GM13977 (cell line): ENCODE data around the gene PTPRC.

Experiments
- DNase-seq: peaks from one replicate; pipeline ENCODE4 v3.0.0; 2012; ENCODE audit warnings: low spot score
- in situ Hi-C: fragments of 300-500 bp; cut with MboI; formaldehyde crosslinking; loops from one replicate; pipeline ENCODE4 v1.12.0; 2022; ENCODE audit warnings: low sequenced_read_pairs, low pct_unique_long_range_greater_than_20kb, mixed read lengths, inconsistent platforms; ENCODE audit not compliant: unreplicated experiment
- TF ChIP-seq, protein P1 (sequence below): IDR thresholded peaks from 2 replicates; pipeline ENCODE4 v1.5.1; 2012; ENCODE audit warnings: mild to moderate bottlenecking, control low read depth; ENCODE audit not compliant: insufficient read depth; ENCODE audit errors: extremely low read depth, missing control alignments

PTPRC gene

GRCh38 chr1:198763298-198763714 is 124.5 kb downstream of the PTPRC start:
- TF ChIP-seq, protein P1, sequence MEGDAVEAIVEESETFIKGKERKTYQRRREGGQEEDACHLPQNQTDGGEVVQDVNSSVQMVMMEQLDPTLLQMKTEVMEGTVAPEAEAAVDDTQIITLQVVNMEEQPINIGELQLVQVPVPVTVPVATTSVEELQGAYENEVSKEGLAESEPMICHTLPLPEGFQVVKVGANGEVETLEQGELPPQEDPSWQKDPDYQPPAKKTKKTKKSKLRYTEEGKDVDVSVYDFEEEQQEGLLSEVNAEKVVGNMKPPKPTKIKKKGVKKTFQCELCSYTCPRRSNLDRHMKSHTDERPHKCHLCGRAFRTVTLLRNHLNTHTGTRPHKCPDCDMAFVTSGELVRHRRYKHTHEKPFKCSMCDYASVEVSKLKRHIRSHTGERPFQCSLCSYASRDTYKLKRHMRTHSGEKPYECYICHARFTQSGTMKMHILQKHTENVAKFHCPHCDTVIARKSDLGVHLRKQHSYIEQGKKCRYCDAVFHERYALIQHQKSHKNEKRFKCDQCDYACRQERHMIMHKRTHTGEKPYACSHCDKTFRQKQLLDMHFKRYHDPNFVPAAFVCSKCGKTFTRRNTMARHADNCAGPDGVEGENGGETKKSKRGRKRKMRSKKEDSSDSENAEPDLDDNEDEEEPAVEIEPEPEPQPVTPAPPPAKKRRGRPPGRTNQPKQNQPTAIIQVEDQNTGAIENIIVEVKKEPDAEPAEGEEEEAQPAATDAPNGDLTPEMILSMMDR: no peak
- in situ Hi-C loops: loop anchor here (25.0 kb wide), 2 partner anchors 474 to 699 kb away; no protein-coding TSS in a partner anchor
- DNase-seq: no peak

DNA sequence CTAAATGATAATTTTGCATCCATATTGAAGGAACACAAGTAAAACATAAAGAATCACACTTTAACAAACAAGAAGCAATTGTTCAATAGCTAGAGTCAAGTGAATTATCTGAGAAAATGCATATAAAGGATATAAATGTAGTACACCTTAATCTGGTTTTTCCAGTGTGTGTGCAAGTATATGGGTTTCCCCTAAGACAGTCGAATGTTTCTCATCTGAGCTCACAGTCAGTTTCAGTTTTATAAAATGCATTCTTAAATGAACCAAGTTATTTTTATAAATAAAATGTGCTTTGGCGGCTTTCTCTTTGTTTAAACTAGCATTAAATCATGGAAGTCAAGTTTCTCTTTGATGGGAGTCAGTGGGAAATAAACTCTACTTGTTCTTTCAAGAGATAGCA is 125.9 kb downstream of the PTPRC start:
- no peak for DNase-seq
- in situ Hi-C loops: loop anchor here (25.0 kb wide), 2 partner anchors 473 to 698 kb away; no protein-coding TSS in a partner anchor
- TF ChIP-seq, protein P1: no peak

- in situ Hi-C loops: loop anchor here (25.0 kb wide), 2 partner anchors 472 to 697 kb away; no protein-coding TSS in a partner anchor
- DNase-seq: no peak
- TF ChIP-seq, protein P1: no peak
Measured at GRCh38 chr1:198765416-198765815, 126.6 kb downstream of the PTPRC start.

DNA sequence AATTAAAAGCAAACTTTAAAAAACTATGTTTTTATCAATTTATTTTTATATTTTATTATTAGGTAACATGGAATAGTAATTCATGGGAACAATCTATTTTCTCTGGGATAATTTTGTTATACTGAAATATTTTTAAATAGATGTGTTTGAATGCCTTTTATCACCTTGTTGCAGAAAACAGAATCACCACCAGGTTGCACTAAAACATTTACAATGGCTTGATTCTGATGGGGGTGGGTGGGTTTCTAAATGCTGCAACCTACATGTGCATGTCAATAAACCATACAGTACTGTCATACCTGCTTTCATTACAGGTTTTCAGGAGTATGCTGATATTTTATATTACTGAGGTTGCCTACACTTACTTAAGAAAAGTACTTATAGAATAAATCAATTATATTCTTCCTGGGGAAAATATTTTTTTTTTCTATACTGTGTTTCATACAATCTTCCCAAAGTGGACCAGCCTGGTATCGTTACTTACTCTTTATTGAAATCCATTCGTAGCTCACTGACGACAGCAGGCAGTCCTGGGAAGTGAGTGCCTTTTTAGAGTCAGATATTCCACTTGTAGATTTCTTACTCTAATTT is 132.8 kb downstream of the PTPRC start:
- in situ Hi-C loops: loop anchor here (25.0 kb wide), 2 partner anchors 466 to 691 kb away; no protein-coding TSS in a partner anchor
- DNase-seq: peak; percentile 14
- TF ChIP-seq, protein P1: peak; percentile 46

DNA sequence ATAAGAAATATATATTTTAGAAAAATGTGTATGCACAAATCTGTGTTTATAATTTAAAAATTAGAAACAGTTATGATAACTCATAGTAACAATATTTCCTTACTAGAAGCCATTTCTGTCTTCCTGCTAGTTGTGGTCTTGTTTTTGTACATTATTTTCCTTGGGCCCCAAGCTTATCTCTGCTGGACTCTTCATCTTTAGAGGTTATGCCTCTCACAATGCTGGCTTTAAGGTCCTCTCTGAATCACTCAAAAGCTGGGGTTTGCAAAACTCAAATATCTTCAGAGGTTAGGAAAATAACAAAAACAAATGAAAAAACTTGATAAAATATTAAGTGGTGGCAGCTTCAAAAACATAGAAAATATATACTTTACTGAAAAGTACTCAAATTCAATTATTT is 133.8 kb downstream of the PTPRC start:
- TF ChIP-seq, protein P1: no peak
- in situ Hi-C loops: loop anchor here (25.0 kb wide), 2 partner anchors 465 to 690 kb away; no protein-coding TSS in a partner anchor
- DNase-seq: no peak

DNA sequence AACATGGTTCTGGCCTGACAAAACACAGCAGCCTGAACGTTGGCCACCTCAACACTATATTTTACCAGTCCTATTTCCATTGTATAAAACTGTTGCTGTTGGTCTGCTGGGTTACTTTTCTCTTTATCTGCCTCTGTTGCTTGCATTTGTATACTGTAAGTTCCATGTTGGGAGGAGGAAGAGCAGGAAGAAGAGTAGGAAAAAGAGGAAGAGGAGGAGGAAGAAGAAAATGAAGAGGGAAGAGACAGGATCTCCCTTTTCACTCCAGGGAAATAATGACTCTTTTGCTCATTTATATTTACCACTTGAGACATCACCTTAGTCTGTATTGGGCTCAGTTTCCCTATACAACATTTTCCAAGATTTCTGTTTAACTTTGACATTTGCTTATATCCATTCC is 134.2 kb downstream of the PTPRC start:
- no peak for DNase-seq
- TF ChIP-seq, protein P1: no peak
- in situ Hi-C loops: loop anchor here (25.0 kb wide), 2 partner anchors 464 to 689 kb away; no protein-coding TSS in a partner anchor
